Stimulated activated CD4-positive, alpha-beta T cell treated with anti-CD3 and anti-CD28 coated beads, Interleukin-12 subunit alpha, Interleukin-12 subunit beta, amount 100 ng/mL, for 48 hours (primary cell): ENCODE results near the gene MRPL36.
"Not testable (repeated sequence)": the region's sequence is repeated elsewhere in the genome, so short reads cannot be mapped to it uniquely, and the experiment has no call there.

Source experiments
- DNase-seq, 3 donors: peaks; one replicate each; pipeline ENCODE4 v3.0.0-alpha.2; 2020; ENCODE audit warnings: low read depth in 2 of 3, low spot score in 1 of 3

MRPL36 gene

DNA sequence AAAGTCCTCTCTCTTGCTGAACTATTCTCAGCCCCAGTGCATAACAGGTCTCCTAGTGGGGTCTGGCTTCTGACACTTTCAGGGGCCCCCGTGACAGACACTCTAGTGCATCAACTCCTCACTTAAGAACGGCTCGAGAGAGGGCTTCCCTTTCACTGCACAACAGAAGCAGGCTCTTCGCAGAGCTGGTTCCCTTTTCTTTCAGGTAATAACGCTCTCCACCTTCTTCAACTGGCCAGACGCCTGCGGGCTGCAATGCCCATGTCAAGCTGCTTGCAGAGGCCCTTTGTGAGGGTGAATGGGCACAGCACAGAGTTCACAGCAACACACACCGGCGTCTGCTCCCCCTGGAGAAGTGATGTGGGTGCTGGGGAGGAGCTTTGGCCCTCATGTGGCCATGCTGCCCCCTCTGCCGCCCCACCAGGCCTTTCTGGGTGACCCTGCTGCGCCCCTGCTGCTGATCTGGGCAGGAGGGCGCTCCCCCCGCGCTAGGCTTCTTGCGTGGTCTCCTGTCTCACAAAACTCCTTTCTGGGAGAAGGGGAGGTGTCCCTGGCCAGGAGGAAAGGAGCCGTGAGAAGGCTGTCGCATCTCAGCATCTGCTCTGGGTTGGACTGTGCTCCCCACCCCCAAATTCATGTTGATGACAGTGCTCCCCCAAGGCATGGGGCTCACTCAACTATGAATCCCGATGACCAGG, 2.4 kb downstream of the MRPL36 start:
- DNase-seq, result no peak

- no peak for DNase-seq
Measured at GRCh38 chr5:1796371-1797102, 3.1 kb downstream of the MRPL36 start.

GRCh38 chr5:1795931-1796330, 3.7 kb downstream of the MRPL36 start:
- DNase-seq, result no peak

DNA sequence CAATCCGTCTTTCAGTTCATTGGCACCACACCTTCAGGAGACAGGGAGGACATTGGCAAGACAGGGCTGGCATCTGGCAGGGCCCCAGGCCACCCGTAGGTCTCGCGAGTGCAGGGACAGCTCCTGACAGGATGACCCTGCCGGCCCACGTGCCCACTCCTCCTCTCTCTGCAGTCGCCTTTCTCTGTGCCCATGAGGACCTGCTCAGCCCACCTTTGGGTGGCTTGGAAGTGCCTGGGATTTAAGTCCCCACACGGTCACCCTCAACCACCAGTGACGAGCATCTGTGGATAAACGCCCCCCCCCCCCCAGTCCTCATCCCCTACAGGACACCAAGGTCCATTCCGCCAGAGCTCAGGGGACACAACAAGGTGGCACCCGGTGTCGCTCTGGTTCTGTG, 4.1 kb downstream of the MRPL36 start:
- DNase-seq, result no peak

GRCh38 chr5:1794901-1795290, 4.7 kb downstream of the MRPL36 start:
- no peak for DNase-seq

GRCh38 chr5:1793966-1794900, 5.4 kb downstream of the MRPL36 start:
- DNase-seq, result no peak

DNA sequence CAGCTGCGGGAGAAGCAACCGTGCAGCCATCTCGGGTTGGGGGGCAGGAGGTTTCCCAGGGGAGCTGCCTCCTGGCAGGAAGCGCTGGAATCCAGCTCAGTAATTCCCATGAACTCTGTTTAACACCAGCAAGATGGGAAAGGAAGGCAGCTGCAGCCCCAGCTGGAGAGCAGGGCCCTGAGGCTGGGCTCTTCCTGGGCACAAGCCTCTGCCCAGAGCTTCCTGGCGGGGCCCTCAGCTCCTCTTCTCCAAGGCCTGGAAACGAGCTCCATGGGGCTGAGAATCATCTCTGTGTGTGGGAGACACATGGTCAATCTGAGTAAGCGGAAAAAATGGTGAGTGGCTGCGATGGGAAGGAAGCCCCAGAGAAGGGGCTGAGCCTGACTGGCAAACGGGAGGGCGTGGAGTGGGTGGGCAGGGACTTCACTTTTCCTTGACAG, 6.3 kb downstream of the MRPL36 start:
- peak; percentile 35 to 53 (median 39) for DNase-seq

DNA sequence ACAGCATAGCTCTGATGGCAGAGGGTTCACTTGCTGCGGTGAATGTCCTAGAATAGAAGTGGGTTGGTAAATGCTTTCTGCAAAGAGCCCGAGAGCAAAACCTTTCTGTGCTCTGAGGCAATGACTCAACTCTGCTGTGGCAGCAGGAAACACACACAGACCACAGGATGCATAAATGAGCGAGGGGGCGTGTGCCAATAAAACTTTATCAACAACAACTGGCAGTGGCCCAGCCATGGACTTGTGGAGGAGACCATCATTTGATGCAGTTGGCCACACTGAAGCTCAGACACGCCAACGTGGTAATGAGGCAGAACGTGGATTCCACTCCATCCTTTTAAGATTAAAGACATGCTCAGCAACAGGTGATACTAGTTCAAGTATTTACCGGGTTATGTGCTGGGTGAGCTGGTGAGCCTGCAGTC, 6.8 kb downstream of the MRPL36 start:
- DNase-seq, result peak; percentile 65 to 79 (median 72)

DNA sequence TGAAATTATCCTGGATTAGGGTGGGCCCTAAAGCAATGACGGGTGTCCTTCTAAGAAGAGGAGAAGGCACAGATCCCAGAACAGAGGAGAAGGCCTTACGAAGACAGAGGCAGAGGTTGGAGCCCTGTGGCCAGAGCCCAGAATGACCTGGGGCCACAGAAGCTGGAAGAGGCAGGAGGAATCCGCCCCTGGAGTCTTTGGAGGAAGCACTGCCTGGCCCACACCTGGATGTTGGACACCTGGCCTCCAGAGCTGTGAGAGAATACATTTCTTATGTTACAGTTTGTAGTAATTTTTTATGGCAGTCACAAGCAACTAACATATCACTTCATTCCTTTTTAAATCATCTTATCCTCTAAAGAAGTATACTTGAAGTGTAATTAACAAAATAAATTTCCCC, 8.5 kb downstream of the MRPL36 start:
- no peak for DNase-seq

GRCh38 chr5:1789834-1790471, 9.7 kb downstream of the MRPL36 start:
- no peak for DNase-seq

DNA sequence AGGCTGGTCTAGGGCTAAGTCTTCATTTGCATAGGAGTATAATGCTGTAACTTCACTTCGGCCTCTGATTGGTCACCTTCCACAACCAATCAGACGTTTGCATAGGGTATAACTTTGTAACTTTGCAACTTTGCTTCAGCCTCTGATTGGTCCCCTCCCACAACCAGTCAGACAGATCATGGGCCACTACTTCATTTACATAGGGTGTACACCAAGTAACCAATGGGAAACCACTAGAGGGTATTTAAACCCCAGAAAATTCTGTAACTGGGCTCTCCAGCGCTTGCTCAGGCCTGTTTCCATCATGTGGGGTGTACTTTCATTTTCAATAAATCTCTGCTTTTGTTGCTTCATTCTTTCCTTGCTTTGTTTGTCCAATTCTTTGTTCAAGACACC, 10.2 kb downstream of the MRPL36 start:
- DNase-seq, result not testable (repeated sequence)

DNA sequence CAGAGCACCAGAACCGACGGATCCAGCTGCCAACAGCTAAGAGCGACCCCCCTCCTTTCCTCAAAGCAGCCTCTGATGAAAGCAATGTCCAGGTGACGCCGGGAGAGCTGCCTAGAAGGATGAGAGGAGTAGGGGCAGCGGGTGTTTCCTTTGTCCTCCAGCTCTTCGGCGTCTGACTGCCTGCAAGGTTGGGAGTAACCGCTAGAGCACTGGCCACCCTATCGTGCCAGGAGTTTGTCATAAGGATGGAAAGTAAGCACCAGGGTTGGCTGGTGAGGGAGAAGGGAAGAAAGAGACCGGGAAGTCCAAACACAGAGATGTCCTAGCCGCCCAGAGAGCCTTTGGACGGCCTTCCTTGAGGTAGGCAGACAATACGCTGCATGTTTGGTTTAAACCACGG, 10.8 kb downstream of the MRPL36 start:
- DNase-seq, result no peak

DNA sequence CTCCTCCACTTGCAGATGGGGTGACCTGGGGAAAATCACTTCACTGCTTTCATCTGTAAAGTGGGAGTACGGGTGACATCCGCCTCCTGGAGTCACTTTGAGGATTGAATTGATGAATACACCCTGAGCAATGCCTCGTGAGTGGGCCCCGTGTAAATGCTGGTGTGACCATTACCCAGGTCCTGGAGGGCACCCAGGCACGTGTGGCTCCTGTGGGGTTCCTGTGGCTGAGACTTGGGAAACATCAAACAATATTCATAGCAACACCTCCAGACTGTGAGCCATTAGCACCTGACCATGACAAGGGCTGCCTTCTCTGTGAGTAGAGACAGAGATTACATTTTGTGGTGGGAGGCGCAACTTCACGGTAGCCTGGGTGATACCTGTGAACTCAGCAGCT, 11.4 kb downstream of the MRPL36 start:
- DNase-seq, result no peak

DNA sequence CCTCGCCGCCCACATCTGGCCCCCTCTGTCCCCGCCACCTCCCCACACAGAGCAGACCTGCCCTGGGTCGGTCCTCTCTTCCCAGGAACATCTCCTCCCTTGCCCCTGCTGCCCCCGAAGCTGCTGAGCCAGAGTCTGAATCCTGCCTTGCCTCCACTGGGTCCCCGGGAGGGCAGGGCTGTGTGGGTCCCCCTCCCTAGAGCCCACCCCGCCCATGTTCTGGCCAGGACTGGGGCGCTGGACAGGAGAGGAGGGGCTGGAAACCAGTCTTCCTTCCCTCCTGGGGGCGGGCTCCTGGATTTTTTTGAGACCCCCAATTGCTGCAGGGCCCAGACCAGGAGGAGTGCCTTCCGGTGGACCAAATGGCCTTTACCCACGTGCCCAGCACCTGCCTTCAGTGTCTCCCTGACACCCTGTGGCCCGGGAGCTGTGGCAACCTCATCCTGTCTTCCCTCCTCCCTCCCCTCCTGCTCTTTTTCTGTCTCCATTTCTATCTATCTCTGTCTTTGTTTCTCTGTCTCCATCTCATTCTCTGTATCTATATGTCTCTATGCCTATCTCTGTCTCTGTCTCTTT, 12.1 kb downstream of the MRPL36 start:
- DNase-seq, result no peak

GRCh38 chr5:1786621-1787471, 12.8 kb downstream of the MRPL36 start:
- no peak for DNase-seq

DNA sequence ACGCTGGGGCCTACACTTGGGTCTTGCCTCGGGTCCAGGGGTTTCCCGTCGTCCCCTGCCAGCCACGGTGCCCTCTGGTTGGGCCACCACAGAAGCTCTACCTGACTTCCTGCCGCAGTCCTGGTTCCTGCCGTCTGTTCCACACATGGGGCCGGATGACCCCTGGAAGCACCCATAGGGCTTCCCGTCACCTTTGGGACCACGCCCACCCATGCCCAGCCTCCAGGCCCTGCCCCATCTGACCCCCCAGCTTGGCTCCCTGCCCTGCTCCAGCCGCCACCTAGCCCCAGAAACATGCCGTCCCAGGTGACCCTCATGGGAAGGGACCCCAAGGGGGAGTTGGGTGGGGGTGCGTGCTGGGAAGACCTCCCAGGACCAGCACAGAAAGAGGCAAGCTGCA, 13.7 kb downstream of the MRPL36 start:
- DNase-seq, result no peak

GRCh38 chr5:1785062-1785461, 14.6 kb downstream of the MRPL36 start:
- DNase-seq, result no peak

DNA sequence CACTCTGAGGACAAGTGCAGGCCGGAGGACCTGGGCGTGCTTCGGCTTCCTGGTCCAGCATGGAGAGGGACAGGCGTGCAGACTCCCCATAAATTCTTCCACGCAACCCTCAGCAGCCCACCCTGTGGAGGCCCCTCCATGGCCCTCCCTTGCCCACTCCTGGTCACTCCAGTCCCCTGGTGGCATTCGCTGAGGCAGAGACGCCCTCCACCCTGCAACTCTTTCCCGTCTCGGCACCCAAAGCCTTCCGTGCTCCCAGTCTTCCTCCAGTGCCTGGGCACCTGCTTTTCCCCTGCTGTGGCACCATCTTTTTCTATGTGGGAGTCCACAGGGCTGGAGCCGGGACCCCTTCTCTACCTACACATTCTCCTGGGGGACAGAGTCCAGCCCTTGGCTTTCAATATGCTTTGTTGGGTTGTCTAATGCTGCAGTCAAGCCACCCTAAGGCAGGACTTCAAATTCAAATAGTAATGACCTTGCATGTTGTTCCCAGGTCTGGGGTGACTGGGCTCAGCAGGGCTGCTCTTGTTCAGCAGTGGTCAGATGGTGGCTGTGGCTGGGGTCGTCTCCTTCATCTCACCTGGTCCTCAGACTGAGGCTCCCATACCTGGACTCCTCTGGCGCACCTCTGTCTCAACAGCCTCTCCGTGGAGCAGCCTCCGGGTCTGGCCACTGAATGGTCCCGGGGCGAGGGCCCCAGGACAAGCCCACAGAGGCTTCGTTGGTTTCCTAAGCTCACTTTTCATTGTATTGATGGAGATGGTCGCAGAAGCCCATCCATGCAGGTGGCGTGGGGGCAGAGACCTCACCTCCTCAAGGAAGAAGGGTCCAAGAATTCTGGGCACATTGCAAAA, 15.2 kb downstream of the MRPL36 start:
- no peak for DNase-seq

GRCh38 chr5:1783216-1783554, 16.5 kb downstream of the MRPL36 start:
- no peak for DNase-seq
